Measurements from ENCODE around the gene COL20A1. TPM values are rescaled to one million over a fixed set of nuclear protein-coding genes. Genes with fewer than 3 reads are reported as not detected.
A peak's percentile ranks its signal among the peaks of the same experiment; 100 is the strongest.

COL20A1 gene
- total and polyA plus RNA-seq, 7 donors, result 0.07 TPM; not detected in 6

- no peak for DNase-seq
- Histone ChIP-seq H3K27me3 (peaks cover 0 to 25% (median 16%) of the 10 kb centered on the region in 3 donors), H3K4me1 (peaks cover 0 to 30% (median 25%) of the 10 kb centered on the region in 4 donors), H3K36me3 (peaks cover 0 to 3% (median 2%) of the 10 kb centered on the region in 4 donors), H3K9me3 (no peaks in the 10 kb centered on the region), H3K27ac (no peak overlapping the region), H3K4me3 (no peak overlapping the region)
- intact Hi-C loops (cut with DNase I), result no loop called here
- TF ChIP-seq EP300 (IDR thresholded peaks at IDR 0.05) (no peak), POLR2AphosphoS5 (IDR thresholded peaks at IDR 0.05) (no peak), CTCF (IDR thresholded peaks at IDR 0.05) (no peak), POLR2A (IDR thresholded peaks at IDR 0.05) (no peak)
- 91% methylated on average over 9 of the region's 9 CpGs for WGBS, 2 donors
These were observed 22.2 kb upstream of the COL20A1 start for GRCh38 chr20:63270606-63271325.

GRCh38 chr20:63272105-63273058 is 20.6 kb upstream of the COL20A1 start, which contains the start of gene ARFGAP1:
Gene ARFGAP1 (plus strand): TSS chr20:63272813. CDS start chr20:63275581, 2,768 bp downstream.
- H3K4me3 ChIP-seq, result peak within 1 kb of the TSS; percentile 86 to 95 (median 90)
- peaks cover 0 to 19% (median 12%) of the 10 kb centered on the region in 4 donors for H3K36me3 ChIP-seq
- 1% methylated on average over 97 of the region's 97 CpGs for WGBS, 2 donors
- peaks cover 0 to 30% (median 25%) of the 10 kb centered on the region in 4 donors for H3K4me1 ChIP-seq
- intact Hi-C loops (cut with DNase I), result loop anchor here (2.0 kb wide), 1 partner anchor 56 kb away; the partner anchor contains the start of gene YTHDF1
- peak within 1 kb of the TSS; percentile 73 to 85 (median 77) for H3K27ac ChIP-seq
- peak; percentile 78 to 92 (median 87) for TF ChIP-seq POLR2AphosphoS5 (IDR thresholded peaks at IDR 0.05)
- no peak for TF ChIP-seq EP300 (IDR thresholded peaks at IDR 0.05)
- peak; percentile 27 to 37 for TF ChIP-seq POLR2A (IDR thresholded peaks at IDR 0.05)
- TF ChIP-seq CTCF (IDR thresholded peaks at IDR 0.05), result no peak
- H3K27me3 ChIP-seq, result peaks cover 0 to 12% (median 9%) of the 10 kb centered on the region in 3 donors
- no peaks in the 10 kb centered on the region for H3K9me3 ChIP-seq
- DNase-seq, result peak; percentile 94

GRCh38 chr20:63273059-63273579 is 19.9 kb upstream of the COL20A1 start:
- WGBS, 2 donors, result 1% methylated on average over 37 of the region's 37 CpGs
- peaks cover 0 to 30% (median 25%) of the 10 kb centered on the region in 4 donors for H3K4me1 ChIP-seq

More at GRCh38 chr20:63273059-63273579, 19.9 kb upstream of the COL20A1 start:
- H3K36me3 ChIP-seq, result peaks cover 0 to 27% (median 18%) of the 10 kb centered on the region in 4 donors
- H3K27me3 ChIP-seq, result peaks cover 0 to 5% (median 2%) of the 10 kb centered on the region in 3 donors
- peak overlapping the region; percentile 86 to 95 (median 90) for H3K4me3 ChIP-seq
- intact Hi-C loops (cut with DNase I), result loop anchor here (2.0 kb wide), 1 partner anchor 56 kb away; the partner anchor contains the start of gene YTHDF1
- H3K9me3 ChIP-seq, result no peaks in the 10 kb centered on the region
- no peak for DNase-seq
- TF ChIP-seq POLR2A (IDR thresholded peaks at IDR 0.05), result no peak
- TF ChIP-seq EP300 (IDR thresholded peaks at IDR 0.05), result no peak
- no peak for TF ChIP-seq POLR2AphosphoS5 (IDR thresholded peaks at IDR 0.05)
- TF ChIP-seq CTCF (IDR thresholded peaks at IDR 0.05), result no peak
- peak overlapping the region; percentile 73 to 85 (median 77) for H3K27ac ChIP-seq

All from sigmoid colon (tissue), 7 donors.